Activated CD8-positive, alpha-beta memory T cell treated with anti-CD3 and anti-CD28 coated beads, Interleukin-2, amount 50 U/mL, for 24 hours (primary cell): ENCODE results near the gene PARVB.
"Not testable (repeated sequence)": the region's sequence is repeated elsewhere in the genome, so short reads cannot be mapped to it uniquely, and the experiment has no call there.

Experiments used
- DNase-seq: peaks from one replicate; pipeline ENCODE4 v3.0.0-alpha.2; 2020; ENCODE audit errors: extremely low read depth

Gene PARVB

GRCh38 chr22:43998679-43999264, 25.3 kb upstream of the PARVB start:
- no peak for DNase-seq

- no peak for DNase-seq
Measured at GRCh38 chr22:43999378-43999777, 24.7 kb upstream of the PARVB start.

- DNase-seq: no peak
Measured at GRCh38 chr22:44000123-44000522, 24.0 kb upstream of the PARVB start.

GRCh38 chr22:44001521-44001920, 22.6 kb upstream of the PARVB start:
- DNase-seq: no peak

GRCh38 chr22:44002324-44002723, 21.8 kb upstream of the PARVB start:
- no peak for DNase-seq

GRCh38 chr22:44002997-44003396, 21.1 kb upstream of the PARVB start:
- no peak for DNase-seq

GRCh38 chr22:44003405-44004103, 20.5 kb upstream of the PARVB start:
- no peak for DNase-seq

- DNase-seq: no peak
Measured at GRCh38 chr22:44004104-44004460, 20.0 kb upstream of the PARVB start.

- DNase-seq: no peak
Measured at GRCh38 chr22:44005524-44005923, 18.6 kb upstream of the PARVB start.

GRCh38 chr22:44012162-44012561, 11.9 kb upstream of the PARVB start:
- no peak for DNase-seq

GRCh38 chr22:44012591-44012990, 11.5 kb upstream of the PARVB start:
- DNase-seq: no peak

GRCh38 chr22:44014241-44014640, 9.9 kb upstream of the PARVB start:
- no peak for DNase-seq

GRCh38 chr22:44016586-44016985, 7.5 kb upstream of the PARVB start:
- DNase-seq: not testable (repeated sequence)

GRCh38 chr22:44018594-44018993, 5.5 kb upstream of the PARVB start:
- no peak for DNase-seq

GRCh38 chr22:44019416-44019815, 4.7 kb upstream of the PARVB start:
- no peak for DNase-seq

- DNase-seq: no peak
Measured at GRCh38 chr22:44019846-44020245, 4.3 kb upstream of the PARVB start.

GRCh38 chr22:44020981-44021380, 3.1 kb upstream of the PARVB start:
- DNase-seq: no peak

- DNase-seq: no peak
Measured at GRCh38 chr22:44023404-44024287, 456 bp upstream of the PARVB start.

GRCh38 chr22:44025171-44026065, 1.3 kb downstream of the PARVB start:
- no peak for DNase-seq

- DNase-seq: no peak
Measured at GRCh38 chr22:44026066-44026629, 2.0 kb downstream of the PARVB start.
